A549 treated with Hydrocortisone at 1 μM for 4 hours (cell line): ENCODE data around the gene SAMD9L. TPM values are rescaled to one million over a fixed set of nuclear protein-coding genes. Genes with fewer than 3 reads are reported as not detected.

Experiments used
- total RNA-seq: library from RNA; stranded (reverse); fragments of 200-300 nt; extraction: Qiagen RNA extraction; gene quantifications from 5 replicates; pipeline ENCODE4 v1.2.3, GENCODE V29; 2022

SAMD9L gene
- total RNA-seq: 0.37 to 0.77 TPM (median 0.41 TPM) in 5 replicates

GRCh38 chr7:93148144-93148543 is at the start of gene SAMD9L:
Gene SAMD9L, minus strand, starts transcription at chr7:93148385. Its CDS starts 12,414 bp downstream, at chr7:93135971.

DNA sequence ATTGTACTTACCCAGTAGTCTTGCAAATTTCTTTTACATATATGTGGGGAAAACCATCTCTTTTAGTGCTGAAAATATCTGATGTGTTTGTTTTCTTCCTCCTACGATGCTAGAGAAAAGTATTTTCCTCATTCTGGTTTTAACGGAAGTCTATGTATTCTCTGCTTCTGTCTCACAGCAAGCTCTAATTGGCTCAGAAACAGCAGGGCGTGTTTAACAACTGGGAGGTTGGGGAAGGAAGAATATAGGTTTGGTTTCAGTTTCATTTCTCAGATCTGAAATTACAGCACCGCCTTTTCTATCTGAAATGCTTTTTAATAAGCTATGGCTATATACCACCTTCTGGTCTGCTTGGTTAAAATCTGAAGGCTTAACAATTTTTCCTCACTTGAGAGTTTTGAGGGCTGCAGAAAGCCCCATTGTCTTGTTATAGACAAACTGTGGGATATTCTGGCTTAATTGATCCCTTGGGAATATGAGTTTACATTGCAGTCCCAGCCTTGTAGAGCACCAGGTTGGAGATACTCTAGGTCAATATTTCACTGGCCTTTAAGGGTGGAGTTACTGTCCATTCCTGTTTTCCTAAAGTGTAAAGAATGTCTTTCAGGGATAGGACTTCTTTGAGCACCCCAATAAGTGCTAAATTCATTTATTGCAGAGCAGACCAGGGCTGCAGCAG is 30.2 kb downstream of the SAMD9L start, which contains the start of gene SAMD9:
Gene SAMD9, minus strand, starts transcription at position 128 of the 679 bp plus-strand sequence. CDS start 11,882 bp downstream, outside the sequence.

Other genes starting within 250 kb of the SAMD9L start
- gene SAMD9, start 30.4 kb downstream of the SAMD9L start, total RNA-seq: 2.3 to 5.1 TPM (median 3.9 TPM) in 5 replicates
- not detected in 5 replicates for gene HEPACAM2, start 78.1 kb upstream of the SAMD9L start, total RNA-seq
- gene VPS50, start 84.0 kb upstream of the SAMD9L start, total RNA-seq: 5.9 to 7.9 TPM (median 6.3 TPM) in 5 replicates